Heart left ventricle (tissue), 16 donors: ENCODE data around the gene SULT1C4. TPM values are rescaled to one million over a fixed set of nuclear protein-coding genes. Genes with fewer than 3 reads are reported as not detected.

Experiments
- ATAC-seq, 4 donors: fragments of 200-7000 bp; cut with Tn5 transposase; one replicate each; pipeline ENCODE4 v1.9.1; 2020 to 2022; ENCODE audit warnings: moderate library complexity in 4 of 4, mild to moderate bottlenecking in 3 of 4, moderate number of reproducible peaks in 1 of 4
- DNase-seq, 5 donors: peaks; one replicate each; pipeline ENCODE4 v3.0.0-alpha.2; 2020
- H3K27ac ChIP-seq, 12 donors: fragments of 200-600 bp; sonication (generic) in 4 of 12; one replicate each; pipeline versions ENCODE4 v1.5.0 to v1.8.0; 2016 to 2022; ENCODE audit warnings: mild to moderate bottlenecking in 2 of 12
- H3K27me3 ChIP-seq, 9 donors: fragments of 200-600 bp; sonication (generic) in 2 of 9; one replicate each; pipeline versions ENCODE4 v1.5.1 to v1.8.0; 2016 to 2022; ENCODE audit warnings: mild to moderate bottlenecking in 3 of 9
- H3K36me3 ChIP-seq, 9 donors: fragments of 200-600 bp; sonication (generic) in 2 of 9; one replicate each; pipeline versions ENCODE4 v1.5.0 to v1.8.0; 2018 to 2022; ENCODE audit warnings: mild to moderate bottlenecking in 2 of 9
- H3K4me1 ChIP-seq, 12 donors: fragments of 200-600 bp; sonication (generic) in 4 of 12; one replicate each; pipeline versions ENCODE4 v1.5.0 to v1.8.0; 2016 to 2022; ENCODE audit warnings: mild to moderate bottlenecking in 3 of 12
- H3K4me3 ChIP-seq, 12 donors: fragments of 200-600 bp; sonication (generic) in 4 of 12; one replicate each; pipeline versions ENCODE4 v1.5.0 to v1.8.0; 2017 to 2022; ENCODE audit warnings: mild to moderate bottlenecking in 9 of 12, moderate library complexity in 4 of 12
- H3K9me3 ChIP-seq, 12 donors: fragments of 200-600 bp; sonication (generic) in 4 of 12; one replicate each; pipeline versions ENCODE4 v1.5.0 to v1.8.0; 2016 to 2022; ENCODE audit warnings: mild to moderate bottlenecking in 1 of 12
- POLR2A ChIP-seq, 2 donors: fragments of 450-650 bp; IDR thresholded peaks; one replicate each; pipeline ENCODE4 v1.6.1; 2017; ENCODE audit warnings: antibody characterized with exemption in 2 of 2, mild to moderate bottlenecking in 2 of 2, moderate library complexity in 2 of 2
- WGBS, 4 donors: extraction: QIAGEN DNeasy Blood & Tissue Kit in 2 of 4; methylation state at CpG; one replicate each; pipeline versions ENCODE4 v1.1.5 to v1.1.7; 2013 to 2018; 5-methylcytosine and 5-hydroxymethylcytosine counted together
- intact Hi-C, 10 donors: fragments of 100-400 bp; cut with DNase I; formaldehyde crosslinking; loops; one replicate each; pipeline versions ENCODE4 v1.11.1 to v1.14.2; 2022
- polyA plus RNA-seq, 2 donors: library from polyadenylated mRNA; stranded (reverse); fragments of 200-250 nt; gene quantifications; one replicate each; pipeline ENCODE4 v1.2.3, GENCODE V29; 2013
- total RNA-seq, 9 donors: library from RNA; depleted of rRNA in 2 of 9; stranded (reverse); fragments of >200 nt in 2 of 9; fragmentation: NEBNext Ultra II Directional in 3 of 9; extraction: Animal tissue kit (Norgen Biotek cat#: 25700) in 3 of 9; gene quantifications; one replicate each; pipeline versions ENCODE4 v1.1.0 to v1.2.4, GENCODE V29; 2016 to 2023
- TF ChIP-seq, protein P1 (sequence below), 12 donors: fragments of 200-600 bp; sonication (generic) in 4 of 12; IDR thresholded peaks; one replicate each; pipeline versions ENCODE4 v1.5.0 to v1.8.0; 2018 to 2022; ENCODE audit warnings: antibody characterized with exemption in 12 of 12, mild to moderate bottlenecking in 5 of 12
- donor health status: ischemic (EF 13 %, LVEDD 7.1; RV severe dilation, severe dysfunction).
- donor health status: healthy with polysubstance abuse.
- donor health status: DM: no; HTN: yes; CAD: no.
- donor health status: DM: no; HTN: no; CAD: no.
- donor health status: ischemic (EF 25% LVEDD 6.9; RV normal size, moderate dysfunction).
- donor health status: ischemic (EF 25% LVEDD 5.7; RV mildly dilated, moderate dysfunction).
- donor health status: healthy.
- donor health status: DM: yes; HTN: yes; CAD: no.
- donor health status: ischemic (EF 35%, LVEDD 5.7; RV mildly dilated, moderate dysfunction).
- donor health status: nonischemic (EF 11% LVEDD 7.7; RV severe dilation, severe dysfunction).
- donor health status: DM: yes; HTN: yes; CAD: no.
- donor health status: PGD.
- donor health status: ischemic (EF 29% LVEDD 5.4; RV normal size, mild dysfunction).
- donor health status: nonischemic (EF 23%, LVEDD 6.1; RV moderate dilation, normal function).

The SULT1C4 gene
- total and polyA plus RNA-seq, 11 donors = 0.95 to 5.5 (median 3.9) TPM

DNA sequence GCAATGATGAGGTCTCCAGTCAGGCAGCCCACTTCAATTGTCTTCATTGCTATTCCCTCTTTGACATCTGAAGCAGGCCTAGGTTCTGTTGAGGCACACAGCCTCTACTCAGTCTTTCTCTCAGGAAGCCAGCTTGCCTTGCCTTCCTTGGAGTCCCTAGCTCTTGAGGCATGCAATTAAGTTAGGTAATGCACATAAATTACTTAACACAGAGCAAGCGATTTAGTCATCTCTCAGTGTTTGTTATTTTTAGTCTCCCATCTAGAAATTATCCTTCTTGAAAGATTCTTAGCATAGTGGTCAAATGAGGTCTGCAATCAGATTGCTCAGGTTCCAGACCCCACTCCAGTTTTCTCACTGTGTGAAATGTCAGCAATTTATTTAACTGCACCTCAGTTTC, 32.0 kb downstream of the SULT1C4 start:
- H3K9me3 ChIP-seq = peaks cover 0 to 12% (median 5%) of the 10 kb centered on the region in 12 donors
- no peak for ATAC-seq
- H3K27me3 ChIP-seq = no peaks in the 10 kb centered on the region
- intact Hi-C loops = no loop called here
- H3K27ac ChIP-seq = no peak overlapping the region
- DNase-seq = no peak
- WGBS, 4 donors = 90 to 93% (median 91%) methylated on average over 1 of the region's 1 CpG
- no peaks in the 10 kb centered on the region for H3K36me3 ChIP-seq
- no peak overlapping the region for H3K4me3 ChIP-seq
- TF ChIP-seq, protein P1, sequence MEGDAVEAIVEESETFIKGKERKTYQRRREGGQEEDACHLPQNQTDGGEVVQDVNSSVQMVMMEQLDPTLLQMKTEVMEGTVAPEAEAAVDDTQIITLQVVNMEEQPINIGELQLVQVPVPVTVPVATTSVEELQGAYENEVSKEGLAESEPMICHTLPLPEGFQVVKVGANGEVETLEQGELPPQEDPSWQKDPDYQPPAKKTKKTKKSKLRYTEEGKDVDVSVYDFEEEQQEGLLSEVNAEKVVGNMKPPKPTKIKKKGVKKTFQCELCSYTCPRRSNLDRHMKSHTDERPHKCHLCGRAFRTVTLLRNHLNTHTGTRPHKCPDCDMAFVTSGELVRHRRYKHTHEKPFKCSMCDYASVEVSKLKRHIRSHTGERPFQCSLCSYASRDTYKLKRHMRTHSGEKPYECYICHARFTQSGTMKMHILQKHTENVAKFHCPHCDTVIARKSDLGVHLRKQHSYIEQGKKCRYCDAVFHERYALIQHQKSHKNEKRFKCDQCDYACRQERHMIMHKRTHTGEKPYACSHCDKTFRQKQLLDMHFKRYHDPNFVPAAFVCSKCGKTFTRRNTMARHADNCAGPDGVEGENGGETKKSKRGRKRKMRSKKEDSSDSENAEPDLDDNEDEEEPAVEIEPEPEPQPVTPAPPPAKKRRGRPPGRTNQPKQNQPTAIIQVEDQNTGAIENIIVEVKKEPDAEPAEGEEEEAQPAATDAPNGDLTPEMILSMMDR (IDR thresholded peaks at IDR 0.05) = no peak
- no peak for TF ChIP-seq POLR2A (IDR thresholded peaks at IDR 0.05)
- H3K4me1 ChIP-seq = no peaks in the 10 kb centered on the region

DNA sequence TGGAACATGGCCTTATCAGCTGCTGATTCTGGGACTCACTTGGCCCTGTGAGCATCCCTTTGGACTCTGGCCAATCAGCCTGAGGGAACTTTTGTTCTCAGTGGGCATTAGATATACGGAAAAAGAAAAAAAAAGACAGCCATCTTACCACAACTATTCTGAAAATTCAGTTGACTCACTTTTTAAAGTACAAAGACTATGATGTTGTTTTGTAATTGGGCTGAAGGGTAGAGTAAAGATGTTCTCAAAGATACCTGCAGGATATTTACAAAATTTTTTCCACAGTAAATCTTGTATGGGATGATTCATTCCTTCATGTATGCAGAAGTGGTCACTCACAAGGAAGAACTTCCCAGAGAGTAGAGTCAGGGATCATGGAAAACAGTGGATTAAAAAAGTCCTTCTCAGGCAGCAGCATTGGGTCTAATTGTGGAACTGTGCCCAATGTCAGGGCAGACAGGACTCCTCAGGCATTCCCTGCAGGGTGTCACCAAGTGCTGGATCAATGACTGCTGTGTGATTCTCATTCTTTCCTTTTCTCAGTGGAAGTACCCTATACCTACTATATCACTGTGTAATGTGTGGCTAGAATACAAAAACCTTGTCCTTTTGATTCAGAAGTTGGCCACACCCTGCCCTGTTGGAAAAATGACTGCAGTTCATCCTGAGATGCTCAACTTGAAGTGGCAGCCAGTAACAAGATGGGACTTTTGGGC, 35.4 kb downstream of the SULT1C4 start:
- no peaks in the 10 kb centered on the region for H3K36me3 ChIP-seq
- TF ChIP-seq POLR2A (IDR thresholded peaks at IDR 0.05) = no peak
- TF ChIP-seq, protein P1 (IDR thresholded peaks at IDR 0.05) = no peak
- H3K9me3 ChIP-seq = no peaks in the 10 kb centered on the region
- H3K4me1 ChIP-seq = no peaks in the 10 kb centered on the region
- H3K4me3 ChIP-seq = no peak overlapping the region
- no peak for DNase-seq
- WGBS, 4 donors = 18 to 41% (median 38%) methylated on average over 1 of the region's 1 CpG
- H3K27me3 ChIP-seq = no peaks in the 10 kb centered on the region
- H3K27ac ChIP-seq = no peak overlapping the region
- ATAC-seq = no peak
- intact Hi-C loops = no loop called here

DNA sequence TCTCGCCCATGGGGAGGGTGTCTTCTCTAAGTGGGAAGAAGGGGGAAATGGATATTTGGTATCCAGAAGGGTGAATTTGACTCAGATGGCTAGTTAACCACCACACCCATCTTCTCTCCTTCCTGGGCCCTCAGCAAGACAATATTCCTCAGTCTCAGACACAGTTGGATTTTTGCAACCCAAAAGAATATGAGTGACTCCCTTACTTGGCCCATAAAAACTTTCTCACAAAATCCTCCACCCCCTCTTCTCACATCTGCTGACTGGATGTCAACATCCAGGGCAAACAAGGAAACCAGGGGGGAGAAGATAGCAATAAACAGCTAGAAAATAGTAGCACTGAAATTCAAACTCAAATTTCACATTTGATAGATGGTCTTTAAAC, 35.9 kb downstream of the SULT1C4 start:
- 83 to 100% (median 86%) methylated on average over 1 of the region's 1 CpG for WGBS, 4 donors
- intact Hi-C loops = no loop called here
- no peaks in the 10 kb centered on the region for H3K36me3 ChIP-seq
- no peaks in the 10 kb centered on the region for H3K9me3 ChIP-seq
- H3K27ac ChIP-seq = no peak overlapping the region
- DNase-seq = no peak
- no peak for ATAC-seq
- no peaks in the 10 kb centered on the region for H3K27me3 ChIP-seq
- TF ChIP-seq POLR2A (IDR thresholded peaks at IDR 0.05) = no peak
- TF ChIP-seq, protein P1 (IDR thresholded peaks at IDR 0.05) = no peak
- no peak overlapping the region for H3K4me3 ChIP-seq
- no peaks in the 10 kb centered on the region for H3K4me1 ChIP-seq

DNA sequence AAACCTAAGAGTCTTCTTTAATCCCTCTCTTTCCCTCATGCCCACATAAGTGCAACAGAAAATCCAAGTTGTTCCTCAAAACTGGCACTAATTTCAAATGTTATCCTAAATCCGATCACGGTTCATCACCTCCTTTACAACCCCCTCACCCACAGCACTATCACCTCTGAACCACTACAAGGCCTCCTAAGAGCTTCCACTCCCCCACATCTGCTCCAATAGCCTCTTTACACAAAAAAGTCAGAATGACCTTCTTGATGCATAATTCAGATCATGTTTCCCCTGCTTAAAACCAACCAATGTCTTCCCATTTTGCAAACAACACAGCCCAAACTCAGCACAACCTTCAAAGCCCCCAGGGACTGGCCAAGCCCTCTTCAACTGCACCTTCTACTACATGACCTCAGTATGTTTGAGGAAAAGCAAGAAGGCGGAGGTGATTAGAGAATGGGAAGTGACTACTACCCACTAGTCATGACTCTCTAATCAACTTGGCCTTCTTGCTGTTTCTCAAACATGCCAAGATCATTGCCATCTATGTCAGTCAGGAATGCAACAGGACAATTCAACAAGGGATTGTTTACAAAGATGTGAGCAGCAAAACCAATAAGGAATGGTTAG, 36.6 kb downstream of the SULT1C4 start:
- Histone ChIP-seq H3K4me1 (no peaks in the 10 kb centered on the region), H3K4me3 (no peak overlapping the region), H3K27ac (no peak overlapping the region), H3K27me3 (no peaks in the 10 kb centered on the region), H3K36me3 (no peaks in the 10 kb centered on the region), H3K9me3 (no peaks in the 10 kb centered on the region)
- WGBS, 4 donors = 92 to 96% (median 95%) methylated on average over 3 of the region's 3 CpGs
- DNase-seq (no peak), ATAC-seq (no peak)
- TF ChIP-seq, protein P1 (IDR thresholded peaks at IDR 0.05) = no peak
- no peak for TF ChIP-seq POLR2A (IDR thresholded peaks at IDR 0.05)
- intact Hi-C loops = no loop called here
